Thoracic aorta endothelial cell (primary cell): Measurements from ENCODE around the gene IL36B. TPM values are rescaled to one million over a fixed set of nuclear protein-coding genes. Genes with fewer than 3 reads are reported as not detected.

Source experiments
- small RNA-seq: library from RNA; depleted of rRNA; stranded (forward); fragments of <200 nt; gene quantifications from one replicate; pipeline ENCODE3, GENCODE V24; 2012
- total RNA-seq: library from RNA; depleted of rRNA; stranded (reverse); fragments of >200 nt; gene quantifications from 2 replicates; pipeline ENCODE4 v1.2.3, GENCODE V29; 2012

The IL36B gene
- total RNA-seq: not detected in 2 replicates

DNA sequence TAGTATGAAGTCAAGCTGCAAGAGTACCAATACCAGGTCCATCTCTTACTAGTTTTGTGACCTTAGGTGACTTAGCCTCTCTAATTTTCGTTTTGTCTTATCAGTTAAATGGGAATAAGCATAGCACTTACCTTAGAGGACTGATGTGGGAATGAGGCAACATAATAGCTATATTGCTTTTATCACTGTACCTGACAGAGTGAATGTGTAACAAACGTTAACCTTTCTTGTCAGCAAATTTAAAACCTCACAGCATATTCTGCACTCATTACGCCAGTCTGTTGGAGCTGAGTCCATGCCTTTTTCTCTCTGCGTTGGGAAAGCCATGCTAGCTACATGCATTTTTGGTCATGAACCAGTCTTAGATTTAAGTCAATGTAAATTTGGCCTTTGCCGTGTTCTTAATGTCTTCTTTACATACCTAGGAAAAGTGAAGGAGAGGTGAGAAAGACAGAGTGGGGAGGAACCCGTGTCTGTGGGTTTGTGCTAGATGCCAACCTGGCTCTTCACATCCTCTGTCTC, at the start of gene IL36B:
Gene IL36B, minus strand, starts transcription at position 472 of the 522 bp plus-strand sequence.

DNA sequence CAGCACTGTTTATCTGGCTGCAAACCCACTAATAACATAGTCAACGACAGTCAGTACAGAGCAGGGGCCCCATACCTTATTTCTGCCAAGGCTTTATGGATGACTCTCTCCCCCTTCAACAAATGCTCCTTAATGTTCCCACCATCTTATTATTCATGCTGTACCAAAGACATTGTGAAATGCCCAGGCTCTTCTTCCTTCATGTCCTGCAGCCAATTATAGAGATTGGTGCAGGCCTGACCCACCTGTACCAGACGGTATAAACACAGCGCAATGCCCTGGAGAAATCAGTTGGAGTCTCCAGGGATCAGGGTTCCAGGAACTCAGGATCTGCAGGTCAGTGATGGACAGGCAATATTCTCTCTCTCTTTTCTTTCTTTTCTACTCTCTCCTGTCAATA, 15.0 kb upstream of the IL36B start, which contains the start of gene IL1F10:
Gene IL1F10, plus strand, starts transcription at position 290 of the 400 bp plus-strand sequence. CDS start 4,769 bp downstream, outside the sequence.

DNA sequence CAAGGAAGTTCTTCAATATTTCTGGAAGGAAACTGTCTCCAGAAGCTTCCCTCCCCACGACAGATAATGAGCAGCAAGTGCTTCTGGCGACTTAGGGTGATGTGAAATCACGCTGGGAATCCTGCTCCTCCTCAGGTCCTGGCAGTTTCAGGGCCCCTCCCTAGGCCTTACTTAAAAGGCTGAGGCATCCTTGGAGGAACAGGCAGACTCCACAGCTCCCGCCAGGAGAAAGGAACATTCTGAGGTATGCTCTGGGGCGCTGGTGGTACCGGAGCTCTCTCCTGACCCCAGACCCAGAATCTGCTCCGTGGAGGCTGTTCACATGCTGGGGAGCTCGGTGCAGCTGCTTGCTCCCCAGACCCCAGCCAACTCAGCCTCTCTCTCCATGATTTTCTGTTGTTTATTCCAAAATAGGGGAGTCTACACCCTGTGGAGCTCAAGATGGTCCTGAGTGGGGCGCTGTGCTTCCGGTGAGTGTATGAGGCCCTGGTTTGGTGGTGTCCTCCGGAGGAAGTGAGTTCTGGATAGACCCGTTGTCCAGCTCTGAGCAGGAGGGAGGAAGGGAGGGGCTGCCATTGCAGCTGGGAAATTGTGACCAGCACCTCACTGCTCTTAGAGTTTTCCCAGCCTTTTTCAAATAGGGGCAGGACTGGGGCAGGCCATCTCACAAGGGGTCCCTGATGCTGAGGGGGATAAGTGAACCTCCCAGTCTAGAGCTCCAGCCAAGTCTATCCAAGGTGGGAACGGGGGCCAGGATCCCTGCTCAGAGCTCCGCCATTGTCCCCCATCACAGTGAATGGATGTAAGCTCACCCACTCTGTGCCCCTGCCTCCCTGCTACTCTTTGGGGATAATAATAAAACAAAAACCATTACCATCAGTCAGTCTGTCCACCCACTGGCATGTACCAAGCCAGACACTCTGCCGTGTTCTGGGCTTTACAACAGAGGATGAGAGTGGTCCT, 6.6 kb upstream of the IL36B start, which contains the start of gene IL36RN:
Gene IL36RN, plus strand, starts transcription at position 201 of the 963 bp plus-strand sequence. Its CDS starts 241 bp downstream, at position 442.

DNA sequence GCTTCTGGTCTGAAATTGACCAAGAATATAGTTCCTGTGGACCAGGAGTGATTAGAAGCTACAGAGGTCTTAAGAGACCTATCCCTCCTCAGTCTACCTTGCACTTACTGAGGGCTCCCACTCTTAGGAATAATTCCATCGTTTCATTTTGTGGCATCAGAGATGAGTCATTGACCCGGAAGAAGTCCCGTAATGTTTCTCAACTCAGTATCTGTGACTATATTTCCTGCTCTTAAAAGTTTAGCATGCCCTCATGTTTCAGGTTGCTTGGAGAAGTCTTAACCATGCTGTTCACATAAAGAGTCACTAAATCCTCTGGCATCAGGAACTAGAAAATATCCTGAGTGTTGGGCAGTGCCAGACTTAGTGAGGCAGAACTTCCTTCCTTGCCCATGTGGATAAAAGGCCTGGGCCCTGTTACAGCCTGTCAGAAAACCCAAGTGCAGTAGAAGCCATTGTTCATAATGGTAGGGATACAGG, 47.6 kb downstream of the IL36B start, which contains the start of gene IL36A:
Gene IL36A, plus strand, starts transcription at position 430 of the 480 bp plus-strand sequence. CDS start 413 bp downstream, outside the sequence.

DNA sequence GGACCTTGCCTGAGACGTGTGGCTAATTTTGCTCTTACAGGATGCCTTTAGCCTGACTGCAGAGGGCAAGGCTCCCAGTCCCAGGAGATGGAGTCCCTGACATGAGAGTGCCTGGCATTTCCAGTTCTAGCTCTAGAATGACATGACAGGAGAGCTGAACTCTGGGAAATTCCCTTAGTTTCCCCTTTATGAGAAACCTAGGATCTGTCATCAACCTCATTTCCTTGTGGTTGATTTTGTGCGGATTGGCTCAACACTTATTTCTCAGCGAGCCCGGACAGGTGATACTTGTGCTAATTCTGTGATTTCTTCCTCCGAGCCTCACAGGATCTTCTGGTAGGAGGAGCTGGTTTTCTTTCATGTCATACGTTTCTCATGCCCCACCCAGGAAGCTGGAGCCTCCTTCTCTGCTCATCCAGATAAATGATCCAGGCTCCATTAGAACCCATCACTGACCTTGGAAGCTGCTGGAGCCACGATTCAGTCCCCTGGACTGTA, 75.1 kb downstream of the IL36B start, which contains the start of gene IL36G:
Gene IL36G, plus strand, starts transcription at position 448 of the 498 bp plus-strand sequence. CDS start 633 bp downstream, outside the sequence.

Small RNA genes within 50 kb of the gene (small RNA-seq; reads per million reads assigned to genes)
- gene HMGN2P23: not detected
- not detected for gene RNU6-1180P

Other genes starting within 250 kb of the IL36B start
- gene IL1B, start 216.1 kb downstream of the IL36B start, total RNA-seq: not detected in 2 replicates
- gene IL37, start 141.7 kb downstream of the IL36B start, total RNA-seq: not detected in 2 replicates
- not detected in 2 replicates for gene IL36G, start 74.9 kb downstream of the IL36B start, total RNA-seq
- gene IL36A, start 47.4 kb downstream of the IL36B start, total RNA-seq: not detected in 2 replicates
- not detected in 2 replicates for gene IL36RN, start 6.3 kb upstream of the IL36B start, total RNA-seq
- gene IL1F10, start 15.1 kb upstream of the IL36B start, total RNA-seq: not detected in 2 replicates
- gene IL1RN, start 74.7 kb upstream of the IL36B start, total RNA-seq: not detected in 2 replicates
- gene PSD4, start 121.1 kb upstream of the IL36B start, total RNA-seq: 0.14 and 0.27 TPM in 2 replicates
- 0.13 and 0.43 TPM in 2 replicates for gene PAX8, start 226.1 kb upstream of the IL36B start, total RNA-seq